ENCODE data around the gene APBB2.
"Not testable (repeated sequence)": the region's sequence is repeated elsewhere in the genome, so short reads cannot be mapped to it uniquely, and the experiment has no call there.

The APBB2 gene

DNA sequence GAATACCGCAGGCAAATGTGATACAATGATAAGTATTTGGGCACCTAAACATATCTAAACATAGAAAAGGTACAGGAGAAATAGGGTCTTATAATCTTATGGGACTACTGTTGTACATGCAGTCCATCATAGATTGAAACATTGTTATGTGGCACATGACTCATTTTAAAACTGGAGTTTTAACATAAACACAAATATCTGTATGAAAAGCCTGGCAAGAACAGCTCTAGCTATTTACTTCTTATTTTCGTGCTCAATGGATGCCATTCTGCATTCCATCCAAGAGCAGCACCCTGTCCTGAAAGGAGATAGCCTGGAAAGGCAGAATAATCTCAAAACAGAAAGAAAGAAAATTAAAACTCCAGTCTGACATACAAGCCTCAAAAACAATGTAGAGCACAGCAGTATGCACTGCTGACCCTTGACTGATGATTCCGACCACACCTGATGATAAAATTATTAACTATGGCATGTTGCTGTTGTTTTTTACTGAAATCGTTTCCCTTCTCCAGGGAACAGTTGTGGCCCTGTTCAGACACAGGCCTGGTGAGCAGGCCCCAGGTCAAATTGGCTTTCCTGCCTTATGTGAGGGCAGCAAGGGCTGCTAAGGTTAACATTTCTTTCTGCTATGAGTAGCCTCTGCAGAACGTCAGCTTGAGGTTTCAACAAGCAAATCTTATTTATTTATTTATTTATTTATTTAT lies 152.7 kb downstream of the APBB2 start:
- TF ChIP-seq ZFX (IDR thresholded peaks at IDR 0.05), result no peak
- TF ChIP-seq, protein P1, sequence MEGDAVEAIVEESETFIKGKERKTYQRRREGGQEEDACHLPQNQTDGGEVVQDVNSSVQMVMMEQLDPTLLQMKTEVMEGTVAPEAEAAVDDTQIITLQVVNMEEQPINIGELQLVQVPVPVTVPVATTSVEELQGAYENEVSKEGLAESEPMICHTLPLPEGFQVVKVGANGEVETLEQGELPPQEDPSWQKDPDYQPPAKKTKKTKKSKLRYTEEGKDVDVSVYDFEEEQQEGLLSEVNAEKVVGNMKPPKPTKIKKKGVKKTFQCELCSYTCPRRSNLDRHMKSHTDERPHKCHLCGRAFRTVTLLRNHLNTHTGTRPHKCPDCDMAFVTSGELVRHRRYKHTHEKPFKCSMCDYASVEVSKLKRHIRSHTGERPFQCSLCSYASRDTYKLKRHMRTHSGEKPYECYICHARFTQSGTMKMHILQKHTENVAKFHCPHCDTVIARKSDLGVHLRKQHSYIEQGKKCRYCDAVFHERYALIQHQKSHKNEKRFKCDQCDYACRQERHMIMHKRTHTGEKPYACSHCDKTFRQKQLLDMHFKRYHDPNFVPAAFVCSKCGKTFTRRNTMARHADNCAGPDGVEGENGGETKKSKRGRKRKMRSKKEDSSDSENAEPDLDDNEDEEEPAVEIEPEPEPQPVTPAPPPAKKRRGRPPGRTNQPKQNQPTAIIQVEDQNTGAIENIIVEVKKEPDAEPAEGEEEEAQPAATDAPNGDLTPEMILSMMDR (conservative IDR thresholded peaks at IDR 0.05), result no peak
- no peak overlapping the region for H3K27ac ChIP-seq

GRCh38 chr4:41060352-41061334 lies 153.7 kb downstream of the APBB2 start:
- H3K27ac ChIP-seq, result no peak overlapping the region
- no peak for TF ChIP-seq ZFX (IDR thresholded peaks at IDR 0.05)
- TF ChIP-seq, protein P1 (conservative IDR thresholded peaks at IDR 0.05), result no peak

DNA sequence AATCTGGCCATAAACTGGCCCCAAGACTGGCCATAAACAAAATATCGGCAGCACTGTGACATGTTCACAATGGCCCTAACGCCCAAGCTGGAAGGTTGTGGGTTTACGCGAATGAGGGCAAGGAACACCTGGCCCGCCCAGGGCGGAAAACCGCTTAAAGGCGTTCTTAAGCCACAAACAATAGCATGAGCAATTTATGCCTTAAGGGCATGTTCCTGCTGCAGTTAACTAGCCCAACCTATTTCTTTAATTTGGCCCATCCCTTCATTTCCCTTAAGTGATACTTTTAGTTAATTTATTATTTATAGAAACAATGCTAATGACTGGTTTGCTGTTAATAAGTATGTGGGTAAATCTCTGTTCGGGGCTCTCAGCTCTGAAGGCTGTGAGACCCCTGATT lies 154.9 kb downstream of the APBB2 start:
- not testable (repeated sequence) for H3K27ac ChIP-seq

GRCh38 chr4:41058426-41058825 lies 155.9 kb downstream of the APBB2 start:
- TF ChIP-seq, protein P1 (conservative IDR thresholded peaks at IDR 0.05), result no peak
- TF ChIP-seq ZFX (IDR thresholded peaks at IDR 0.05), result no peak

DNA sequence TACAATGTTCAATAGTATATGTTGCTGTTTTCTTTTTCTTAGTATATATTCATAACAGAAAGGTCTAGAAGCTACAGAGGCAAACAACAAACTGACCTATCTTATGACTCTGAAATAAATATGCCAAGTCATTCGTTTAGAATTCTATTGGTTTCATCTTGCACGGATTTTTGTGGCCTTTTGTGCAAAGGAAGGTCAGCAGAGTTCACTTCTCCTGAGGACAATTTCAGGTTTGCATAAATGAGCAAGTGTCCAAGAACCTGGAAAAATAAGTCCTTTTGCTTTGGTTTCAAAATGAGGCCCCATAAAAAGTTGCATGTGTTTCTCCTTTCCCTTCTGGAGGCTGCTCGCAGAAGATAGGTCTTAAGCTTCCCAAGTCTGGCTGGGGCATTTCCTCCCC lies 156.9 kb downstream of the APBB2 start:
- H3K27ac ChIP-seq, result no peak overlapping the region
- TF ChIP-seq, protein P1 (conservative IDR thresholded peaks at IDR 0.05), result no peak
- no peak for TF ChIP-seq ZFX (IDR thresholded peaks at IDR 0.05)

More at GRCh38 chr4:41058426-41058825, 155.9 kb downstream of the APBB2 start:
- no peak overlapping the region for H3K27ac ChIP-seq

- TF ChIP-seq, protein P1 (conservative IDR thresholded peaks at IDR 0.05), result no peak
- no peak for TF ChIP-seq ZFX (IDR thresholded peaks at IDR 0.05)
- H3K27ac ChIP-seq, result no peak overlapping the region
Measured at GRCh38 chr4:41052287-41052686, 162.1 kb downstream of the APBB2 start.

GRCh38 chr4:41050880-41051775 lies 163.2 kb downstream of the APBB2 start:
- no peak overlapping the region for H3K27ac ChIP-seq
- TF ChIP-seq, protein P1 (conservative IDR thresholded peaks at IDR 0.05), result no peak
- TF ChIP-seq ZFX (IDR thresholded peaks at IDR 0.05), result no peak
